Hippocampal formation (tissue), 2 donors: ENCODE data around the gene PRKG1.

Experiments used
- DNase-seq, 2 donors: peaks; one replicate each; lab custom pipeline; 2025; lab: John Stamatoyannopoulos, UW

PRKG1 gene

GRCh38 chr10:51699145-51699474 lies 624.8 kb downstream of the PRKG1 start:
- DNase-seq = no peak

DNA sequence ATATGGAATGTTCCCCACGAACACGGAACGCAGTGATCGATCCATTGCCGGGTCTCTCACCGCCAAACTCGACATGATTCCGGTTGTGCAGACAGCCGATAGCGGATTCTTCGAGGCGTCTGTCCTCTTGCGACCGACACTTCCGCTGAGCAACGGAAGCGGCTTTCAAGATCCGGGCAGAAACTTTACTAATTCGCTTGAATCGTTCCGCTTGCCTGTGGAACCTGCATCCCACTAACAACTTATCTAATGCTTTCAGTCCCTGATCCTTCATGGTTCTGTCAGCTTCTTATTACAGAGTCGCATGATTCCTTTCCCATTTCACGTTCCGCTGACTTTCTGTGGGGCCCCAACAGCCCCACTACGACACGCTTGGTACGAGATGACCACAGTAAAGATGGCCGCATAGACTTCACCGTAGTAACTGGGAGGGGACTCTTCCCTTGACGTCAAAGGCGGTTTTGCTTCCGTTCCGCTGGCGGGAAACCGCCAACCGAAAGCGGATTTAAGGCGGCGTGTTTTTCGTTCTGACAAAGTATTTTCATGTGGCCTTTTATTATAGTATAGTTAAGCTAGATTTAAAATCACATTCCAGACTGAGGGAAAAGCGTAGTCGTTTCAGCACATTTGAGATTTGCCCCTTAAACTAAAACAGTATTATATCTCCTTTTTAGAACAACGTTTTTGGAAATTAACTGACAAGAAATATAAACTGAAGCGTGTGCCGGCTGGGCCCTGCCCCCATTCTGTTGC lies 625.4 kb downstream of the PRKG1 start, which contains the start of gene CSTF2T:
Gene CSTF2T, minus strand, starts transcription at position 121 of the 753 bp plus-strand sequence. Its CDS starts 46 bp downstream, at position 75.
- DNase-seq = peak; percentile 90 to 91

DNA sequence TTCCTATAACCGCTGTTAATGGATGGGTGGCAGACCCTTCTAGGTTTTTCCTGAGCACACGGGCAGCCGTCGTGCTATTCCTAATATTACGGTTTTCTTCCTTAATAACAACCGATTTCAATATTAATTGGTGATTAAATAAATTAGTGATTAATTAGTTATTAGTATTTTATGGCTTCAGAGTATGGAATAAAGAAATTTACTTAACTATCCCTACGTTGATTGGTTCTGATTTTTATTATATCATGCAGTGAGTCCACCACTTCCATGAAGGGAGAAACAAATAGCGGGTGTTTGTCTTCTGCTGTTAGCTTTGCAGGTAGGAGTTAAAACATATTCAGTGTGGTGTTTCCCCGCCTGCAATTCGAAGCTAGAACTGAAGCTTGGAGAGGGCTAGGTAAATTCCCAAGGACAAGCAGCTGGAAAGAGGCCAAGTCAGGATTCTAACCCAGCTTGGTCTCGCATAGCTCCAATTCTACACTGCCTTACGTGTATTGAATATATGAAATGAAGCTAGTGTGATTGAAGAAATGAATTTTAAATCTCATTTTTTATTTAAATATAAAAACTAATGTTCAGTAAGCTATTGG lies 626.0 kb downstream of the PRKG1 start:
- DNase-seq = no peak

- no peak for DNase-seq
These were observed 631.5 kb downstream of the PRKG1 start for GRCh38 chr10:51705774-51706173.

DNA sequence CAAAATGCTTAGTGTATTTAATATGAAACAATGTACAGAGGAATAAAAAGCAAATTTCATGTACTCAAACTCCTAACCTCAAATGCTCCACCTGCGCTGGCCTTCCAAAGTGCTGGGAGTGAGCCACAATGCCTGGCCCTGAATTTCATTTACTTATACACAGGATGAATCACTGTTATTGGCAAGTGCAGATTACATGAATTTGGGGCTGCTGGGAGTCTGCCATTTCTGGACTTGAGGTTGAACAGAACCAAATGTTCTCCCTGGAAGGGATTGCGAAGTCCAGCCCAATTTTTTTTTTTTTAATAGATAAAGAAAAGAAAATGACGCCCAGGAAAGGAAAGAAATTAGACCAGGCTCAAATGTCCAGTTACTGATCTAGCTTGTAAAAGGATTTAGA lies 631.9 kb downstream of the PRKG1 start:
- no peak for DNase-seq

- no peak for DNase-seq
These were observed 633.1 kb downstream of the PRKG1 start for GRCh38 chr10:51707392-51707791.

- no peak for DNase-seq
These were observed 633.6 kb downstream of the PRKG1 start for GRCh38 chr10:51707821-51708424.

DNA sequence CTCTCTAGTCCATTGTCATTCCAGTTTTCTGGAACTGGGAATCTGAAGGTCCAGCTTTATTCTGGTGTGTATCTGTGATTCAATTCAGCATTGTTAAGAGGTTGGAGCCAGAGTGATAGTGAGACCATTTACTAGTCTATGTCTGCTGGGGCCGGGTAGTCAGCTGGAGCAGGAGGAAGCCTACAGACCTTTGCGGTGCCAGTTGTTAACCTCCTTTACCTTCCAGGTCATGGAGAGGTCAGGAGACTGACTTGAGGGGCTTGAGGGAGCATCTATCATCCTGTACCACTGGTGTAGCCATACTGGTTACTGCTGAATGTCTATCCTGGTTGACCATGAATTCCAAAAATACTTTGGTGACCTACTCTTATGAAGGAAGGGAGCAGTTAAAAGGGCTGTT lies 634.3 kb downstream of the PRKG1 start:
- no peak for DNase-seq

DNA sequence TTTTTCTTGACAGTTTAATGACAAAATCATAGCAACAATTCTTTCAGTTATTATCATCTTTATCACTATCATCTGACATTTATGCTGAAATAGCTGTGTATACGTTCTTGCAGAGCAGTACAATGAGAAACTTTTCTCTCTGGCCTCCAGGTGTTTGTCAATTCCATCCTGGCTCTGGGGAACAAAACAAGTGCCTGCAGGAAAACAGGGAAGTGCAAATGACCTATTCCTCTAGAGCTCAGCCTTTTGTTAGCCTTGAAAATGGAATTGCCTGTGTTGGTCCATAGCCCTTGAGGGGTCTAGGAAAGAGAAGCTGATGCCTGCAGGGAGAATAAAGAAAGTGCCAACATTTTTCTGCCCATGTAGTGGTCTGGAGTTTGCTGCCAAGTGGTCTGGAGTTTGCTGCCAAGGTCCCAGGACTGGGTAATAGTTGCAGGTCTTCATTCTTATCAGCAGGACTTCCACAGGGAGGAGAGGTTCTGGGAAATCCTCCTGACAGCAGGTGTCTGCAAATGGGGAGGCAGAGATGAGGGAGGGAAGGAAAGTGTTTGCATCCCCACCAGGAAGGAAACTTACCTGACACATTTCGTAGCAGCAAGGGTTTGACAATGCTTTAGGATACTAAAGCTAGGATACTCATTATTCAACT lies 635.2 kb downstream of the PRKG1 start:
- no peak for DNase-seq

- DNase-seq = no peak
These were observed 637.2 kb downstream of the PRKG1 start for GRCh38 chr10:51711519-51711891.

GRCh38 chr10:51716981-51717380 lies 642.7 kb downstream of the PRKG1 start:
- no peak for DNase-seq

DNA sequence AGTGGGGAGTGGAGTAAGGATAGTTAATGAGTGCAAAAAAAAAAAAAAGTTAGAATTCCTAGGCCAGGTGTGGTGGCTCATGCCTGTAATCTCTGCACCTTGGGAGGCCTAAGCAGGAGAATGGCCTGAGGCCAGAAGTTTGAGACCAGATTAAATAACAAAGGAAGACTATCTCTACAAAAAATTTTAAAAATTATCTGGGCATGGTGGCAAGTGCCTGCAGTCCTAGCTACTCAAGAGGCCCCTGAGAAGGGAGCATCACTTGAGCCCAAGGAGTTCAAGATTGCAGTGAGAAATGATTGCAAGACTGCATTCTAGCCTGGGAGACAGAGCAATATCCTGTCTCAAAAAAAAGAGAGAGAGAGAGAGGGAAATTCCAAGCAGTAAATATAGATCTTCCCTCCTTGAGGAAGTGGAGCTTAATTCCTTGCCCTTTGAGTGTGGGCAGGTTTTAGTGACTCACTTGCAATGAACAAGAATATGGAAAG lies 644.6 kb downstream of the PRKG1 start:
- no peak for DNase-seq

DNA sequence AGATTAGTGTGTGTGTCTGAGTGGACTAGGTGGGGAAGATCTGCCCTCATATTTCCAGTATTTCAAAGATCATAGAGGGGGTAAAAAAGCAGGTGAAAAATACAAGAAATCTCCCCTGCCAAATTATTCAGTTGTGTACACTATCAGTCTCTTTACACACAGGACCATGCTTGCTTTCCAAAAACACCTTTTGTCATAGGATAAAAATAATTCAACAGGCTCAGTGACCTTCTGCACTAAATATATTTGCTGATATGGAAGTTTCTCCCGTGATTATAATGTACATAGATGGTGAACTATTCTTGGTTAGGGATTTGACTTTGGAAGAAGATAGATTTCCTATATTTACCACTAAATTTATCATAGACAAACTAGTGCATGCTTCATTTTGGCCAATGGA lies 649.8 kb downstream of the PRKG1 start:
- no peak for DNase-seq

DNA sequence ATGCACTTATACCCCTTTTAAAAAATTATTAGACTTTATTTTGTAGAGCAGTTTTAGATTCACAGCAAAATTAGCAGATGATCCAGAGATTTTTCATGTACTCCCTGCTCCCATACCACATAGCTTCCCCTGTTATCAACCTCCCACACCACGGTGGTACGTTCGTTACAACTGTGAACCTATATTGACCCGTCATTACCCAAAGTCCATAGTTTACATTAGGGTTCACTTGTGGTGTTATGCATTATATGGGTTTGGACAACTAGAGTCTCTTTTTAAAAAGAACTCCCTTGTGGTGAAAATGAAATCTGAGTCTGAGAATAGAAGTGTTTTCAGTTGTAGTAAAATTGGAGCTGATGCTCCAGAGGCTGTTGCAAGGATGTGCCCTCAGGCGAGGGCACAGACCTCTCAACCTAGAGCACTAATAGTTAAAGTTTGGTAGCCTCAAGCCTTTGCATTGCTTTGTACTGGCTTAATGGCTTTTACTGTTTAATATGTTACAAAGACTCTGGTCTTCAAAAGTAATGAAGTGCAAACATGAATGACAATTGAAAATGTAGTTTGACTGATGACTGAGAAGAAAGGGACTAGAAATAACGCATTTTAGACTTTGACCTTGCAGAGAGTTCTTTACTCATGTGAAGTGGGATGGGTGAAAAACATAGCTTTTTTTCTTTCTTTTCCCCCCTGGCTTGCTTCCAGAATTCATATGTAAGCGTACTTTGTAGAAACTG lies 655.7 kb downstream of the PRKG1 start:
- DNase-seq = no peak

DNA sequence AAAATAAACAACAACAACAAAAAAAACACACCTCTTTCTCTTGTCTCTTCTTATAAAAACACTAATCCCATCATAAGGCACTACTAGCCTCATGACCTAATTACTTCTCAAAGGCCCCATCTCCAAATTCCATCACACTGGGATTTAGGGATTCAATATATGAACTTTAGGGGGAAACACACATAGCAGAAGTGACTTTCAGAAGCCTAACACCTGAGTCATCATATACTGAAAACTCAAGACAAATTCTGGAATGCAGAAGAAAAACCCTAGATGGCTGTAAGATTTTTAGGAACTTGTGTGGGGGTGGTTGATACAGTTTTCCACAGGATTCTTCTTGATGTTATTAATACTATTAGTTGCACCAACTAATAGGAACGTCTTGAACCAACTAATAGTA lies 658.8 kb downstream of the PRKG1 start:
- no peak for DNase-seq

DNA sequence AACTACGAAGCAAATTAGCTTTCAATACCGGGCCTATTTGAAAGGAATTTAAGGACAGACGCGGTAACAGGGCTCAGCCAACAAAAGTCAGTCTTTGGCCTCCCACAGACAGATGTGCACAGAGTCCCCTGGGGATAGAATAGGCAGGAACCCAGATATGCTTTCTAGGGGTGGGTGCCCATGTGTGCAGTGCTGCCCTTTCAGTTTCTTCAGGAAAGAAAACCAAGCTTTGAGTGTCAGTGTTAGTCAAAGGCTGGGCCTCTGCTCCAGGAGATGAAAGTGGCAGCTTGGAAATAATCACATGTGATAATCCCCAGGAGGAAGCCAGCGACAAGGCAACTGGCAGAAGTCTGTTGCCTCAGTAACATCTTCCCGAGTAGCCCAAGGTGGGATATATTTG lies 668.9 kb downstream of the PRKG1 start:
- no peak for DNase-seq

DNA sequence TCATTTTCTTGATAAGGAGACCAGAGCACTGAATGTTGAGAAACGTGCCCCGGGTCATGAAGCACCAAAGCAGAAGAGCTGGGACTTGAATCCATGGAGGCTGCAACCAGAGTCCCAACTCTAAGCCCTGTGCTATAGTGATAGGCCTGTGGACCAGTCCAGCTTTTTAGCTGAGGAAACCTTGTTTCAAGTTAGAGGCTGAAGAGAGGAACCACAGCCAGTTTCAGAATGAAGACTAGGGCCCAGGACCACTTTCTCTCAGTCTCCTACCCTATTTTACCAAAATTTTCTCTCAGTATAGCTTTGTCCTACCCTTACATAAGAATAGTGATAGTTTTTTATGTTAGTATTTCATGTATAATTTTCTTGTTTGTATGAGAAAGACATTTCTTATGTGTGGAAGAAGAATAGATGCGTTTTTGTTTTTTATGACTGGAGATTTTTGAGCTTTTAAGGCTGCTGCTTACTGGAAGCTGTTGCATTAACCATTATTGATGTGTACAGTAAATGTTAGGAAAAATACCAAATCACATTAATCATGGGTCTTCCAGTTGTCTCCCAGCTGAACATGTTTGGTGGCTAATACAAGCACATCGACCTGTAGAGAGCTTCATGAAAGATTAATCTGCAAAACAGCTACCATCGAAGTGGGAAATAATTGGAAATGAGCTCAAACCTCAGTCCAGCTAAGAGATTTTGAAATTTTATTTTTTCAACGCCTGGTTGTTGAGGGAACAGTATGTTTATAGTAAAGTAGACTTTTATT lies 670.1 kb downstream of the PRKG1 start:
- no peak for DNase-seq

DNA sequence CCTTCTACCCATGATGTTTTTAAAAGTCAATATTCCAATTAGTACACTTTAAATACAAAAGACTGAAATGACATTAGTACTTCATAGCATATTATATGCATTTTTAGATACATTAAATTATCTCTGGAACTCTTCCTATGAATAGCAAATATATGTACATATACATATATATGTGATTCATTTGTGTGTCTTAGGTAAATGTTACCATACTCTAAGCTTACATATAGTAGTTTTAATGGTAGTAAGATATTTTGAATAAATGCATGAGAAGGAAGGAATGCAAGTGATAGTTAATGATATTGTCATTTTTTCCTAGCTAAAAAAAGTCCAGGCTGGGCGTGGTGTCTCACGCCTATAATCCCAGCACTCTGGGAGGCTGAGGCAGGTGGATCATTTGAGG lies 671.1 kb downstream of the PRKG1 start:
- no peak for DNase-seq

DNA sequence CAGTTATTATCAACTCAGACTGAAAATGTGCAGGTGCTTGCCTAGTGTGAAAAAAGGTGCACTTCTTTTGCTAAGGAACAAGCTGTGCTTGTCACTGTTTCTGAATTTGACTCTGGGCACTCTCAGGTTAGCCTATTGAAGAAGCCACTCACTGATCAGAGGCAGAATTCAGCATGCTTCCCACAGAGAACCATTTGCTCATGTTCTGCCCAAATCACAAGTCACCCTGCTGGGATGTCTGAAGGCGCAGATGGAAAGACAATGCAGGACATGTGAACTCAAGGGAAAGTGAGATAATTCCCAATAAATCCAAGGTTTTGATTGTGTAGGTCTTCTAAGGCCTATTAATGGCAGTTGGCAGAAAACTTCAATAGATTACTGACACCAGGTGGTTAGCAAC lies 672.9 kb downstream of the PRKG1 start:
- no peak for DNase-seq

- DNase-seq = no peak
These were observed 674.7 kb downstream of the PRKG1 start for GRCh38 chr10:51748959-51749358.

- DNase-seq = no peak
These were observed 684.1 kb downstream of the PRKG1 start for GRCh38 chr10:51758366-51758765.
